Measurements from ENCODE around the gene ZG16.
"Not testable (repeated sequence)": the region's sequence is repeated elsewhere in the genome, so short reads cannot be mapped to it uniquely, and the experiment has no call there.

Gene ZG16

DNA sequence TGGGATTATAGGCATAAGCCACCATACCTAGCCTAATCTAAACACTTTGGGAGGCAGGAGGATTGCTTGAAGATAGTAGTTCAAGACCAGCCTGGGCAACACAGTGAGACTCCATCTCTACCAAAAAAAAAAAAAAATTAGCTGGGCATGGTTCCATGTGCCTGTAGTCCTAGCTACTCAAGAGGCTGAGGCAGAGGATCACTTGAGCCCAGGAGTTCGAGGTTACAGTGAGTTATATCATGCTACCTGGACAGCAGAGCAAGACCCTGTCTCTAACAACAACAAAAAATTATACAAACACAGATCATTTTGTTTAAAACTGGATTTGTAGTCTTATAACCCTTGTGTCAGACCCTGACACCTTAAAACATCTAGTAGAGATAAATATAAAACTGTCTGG lies 24.5 kb upstream of the ZG16 start:
- DNase-seq = no peak

DNA sequence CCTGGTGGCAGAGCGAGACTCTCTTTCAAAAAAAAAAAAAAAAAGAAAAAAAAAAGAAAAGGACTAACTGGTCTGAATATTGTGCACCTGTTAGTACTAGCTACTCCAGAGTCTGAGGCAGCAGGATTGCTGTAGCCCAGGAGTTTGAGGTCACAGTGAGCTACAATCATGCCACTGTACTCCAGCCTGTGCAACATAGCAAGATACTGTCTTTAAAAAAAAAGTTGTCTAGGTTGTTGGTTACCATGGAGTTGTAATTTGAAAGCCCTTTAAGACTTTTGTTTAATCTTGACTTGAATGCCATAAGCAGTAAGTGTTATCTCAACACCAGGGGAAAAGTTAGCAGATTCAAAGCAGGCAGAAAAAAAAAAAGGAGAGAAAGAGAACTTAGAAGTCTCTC lies 21.4 kb upstream of the ZG16 start:
- DNase-seq = no peak

DNA sequence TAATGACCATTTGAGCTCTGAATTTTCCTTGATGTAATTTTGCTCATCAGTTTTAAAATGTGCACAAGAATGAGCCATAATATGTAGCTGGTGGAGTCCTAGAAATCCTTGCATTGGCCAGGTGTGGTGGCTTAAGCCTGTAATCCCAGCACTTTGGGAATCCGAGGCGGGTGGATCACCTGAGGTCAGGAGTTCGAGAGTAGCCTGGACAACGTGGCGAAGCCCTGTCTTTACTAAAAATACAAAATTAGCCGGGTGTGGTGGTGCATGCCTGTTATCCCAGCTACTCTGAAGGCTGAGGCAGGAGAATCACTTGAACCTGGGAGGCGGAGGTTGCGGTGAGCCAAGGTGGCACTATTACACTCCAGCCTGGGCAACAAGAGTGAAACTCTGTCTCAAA lies 21.0 kb upstream of the ZG16 start:
- DNase-seq = not testable (repeated sequence)

DNA sequence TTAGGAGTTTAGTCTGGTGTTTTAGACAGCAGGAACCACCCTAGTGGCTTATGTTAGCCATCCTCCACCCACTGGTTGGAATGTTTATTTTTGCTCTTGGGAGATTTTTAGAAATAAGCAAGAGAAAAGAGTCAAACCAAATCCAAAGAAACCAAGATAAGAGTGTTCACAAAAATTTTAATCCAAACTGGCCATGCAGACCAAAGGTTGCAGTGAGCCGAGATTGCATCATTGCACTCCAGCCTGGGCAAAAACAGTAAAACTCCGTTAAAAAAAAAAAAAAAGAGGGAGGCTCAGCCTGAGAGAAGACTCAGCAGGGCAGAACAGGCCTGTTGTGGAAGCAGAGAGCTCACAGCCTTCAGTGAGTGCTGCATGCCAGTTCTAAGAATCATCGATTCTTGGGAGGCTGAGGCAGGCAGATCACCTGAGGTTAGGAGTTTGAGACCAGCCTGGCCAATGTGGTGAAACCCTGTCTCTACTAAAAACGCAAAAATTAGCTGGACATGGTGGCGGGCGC lies 20.0 kb upstream of the ZG16 start:
- DNase-seq = no peak

DNA sequence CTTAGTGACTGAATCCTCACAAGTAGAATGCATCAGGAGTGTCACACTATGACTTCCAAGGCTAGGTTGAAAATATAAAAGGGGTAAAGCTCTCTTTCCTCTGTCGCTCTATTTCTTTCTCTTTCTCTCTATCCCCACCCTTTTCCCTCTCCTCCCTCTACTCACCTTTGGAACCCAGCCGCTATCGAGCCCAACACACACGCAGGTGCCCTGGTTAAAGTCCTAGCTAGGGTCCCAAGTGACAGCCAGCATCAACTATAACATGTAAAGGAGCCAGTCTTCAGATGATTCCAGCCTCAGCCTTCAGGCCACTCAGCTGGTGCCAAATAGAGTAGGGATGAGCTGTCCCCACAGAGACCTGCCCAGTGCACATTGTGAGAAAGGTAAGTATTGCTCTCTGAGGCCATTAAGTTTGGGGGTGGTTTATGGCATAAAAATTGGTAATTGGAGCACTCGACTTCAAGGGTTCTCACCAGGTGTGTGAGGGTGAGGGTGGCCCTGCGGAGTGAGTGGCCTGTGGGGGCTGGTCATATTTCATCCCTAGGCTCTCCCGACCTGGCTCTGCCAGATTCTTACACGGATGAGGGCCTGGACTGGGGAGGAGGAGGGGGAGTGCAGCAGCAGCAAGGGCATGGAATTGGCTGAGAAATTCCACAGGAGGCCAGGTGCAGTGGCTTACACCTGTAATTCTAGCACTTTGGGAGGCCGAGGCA lies 17.3 kb upstream of the ZG16 start:
- no peak for DNase-seq

DNA sequence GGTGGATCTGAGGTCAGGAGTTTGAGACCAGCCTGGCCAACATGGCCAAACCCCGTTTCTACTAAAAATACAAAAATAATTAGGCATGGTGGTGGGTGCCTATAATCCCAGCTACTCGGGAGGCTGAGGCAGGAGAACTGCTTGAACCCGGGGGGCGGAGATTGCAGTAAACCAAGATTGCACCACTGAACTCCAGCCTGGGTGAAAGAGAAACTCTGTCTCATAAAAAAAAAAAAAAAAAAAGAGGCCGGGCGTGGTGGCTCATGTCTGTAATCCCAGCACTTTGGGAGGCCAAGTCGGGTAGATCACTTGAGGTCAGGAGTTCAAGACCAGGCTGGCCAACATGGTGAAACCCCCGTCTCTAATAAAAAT lies 16.8 kb upstream of the ZG16 start:
- DNase-seq = not testable (repeated sequence)

DNA sequence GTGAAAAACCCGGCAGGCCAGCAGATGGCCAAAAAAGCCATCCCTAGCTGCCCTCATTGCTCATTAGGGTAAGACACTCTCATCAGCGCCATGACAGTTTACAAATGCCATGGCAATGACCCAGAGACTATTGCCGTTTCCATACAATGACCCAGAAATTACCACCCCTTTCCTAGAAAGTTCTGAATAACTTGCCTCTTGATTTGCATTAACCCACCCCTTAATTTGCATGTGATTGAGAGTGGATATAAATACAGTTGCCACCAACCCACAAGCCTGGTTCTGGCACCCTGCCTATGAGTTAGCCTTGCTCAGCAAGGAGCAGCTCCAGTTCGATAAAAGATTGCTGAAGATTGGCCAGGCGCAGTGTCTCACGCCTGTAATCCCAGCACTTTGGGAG lies 16.2 kb upstream of the ZG16 start:
- DNase-seq = no peak

DNA sequence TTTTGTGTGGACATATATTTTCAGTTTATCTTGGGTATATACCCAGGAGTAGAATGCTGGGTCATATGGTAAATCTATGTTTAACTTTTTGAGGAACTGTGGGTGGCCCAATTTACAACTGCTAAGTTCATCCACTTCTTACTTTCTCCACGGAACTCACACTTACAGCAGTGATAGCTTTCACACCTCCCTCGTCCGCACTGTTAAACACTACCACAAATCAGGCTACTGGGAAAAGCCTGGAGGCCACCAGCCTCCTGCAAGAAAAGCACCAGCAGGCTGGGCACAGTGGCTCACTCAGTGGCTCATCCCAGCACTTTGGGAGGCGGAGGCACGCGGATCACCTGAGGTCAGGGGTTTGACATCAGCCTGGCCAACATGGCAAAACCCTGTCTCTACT lies 14.7 kb upstream of the ZG16 start:
- DNase-seq = no peak

DNA sequence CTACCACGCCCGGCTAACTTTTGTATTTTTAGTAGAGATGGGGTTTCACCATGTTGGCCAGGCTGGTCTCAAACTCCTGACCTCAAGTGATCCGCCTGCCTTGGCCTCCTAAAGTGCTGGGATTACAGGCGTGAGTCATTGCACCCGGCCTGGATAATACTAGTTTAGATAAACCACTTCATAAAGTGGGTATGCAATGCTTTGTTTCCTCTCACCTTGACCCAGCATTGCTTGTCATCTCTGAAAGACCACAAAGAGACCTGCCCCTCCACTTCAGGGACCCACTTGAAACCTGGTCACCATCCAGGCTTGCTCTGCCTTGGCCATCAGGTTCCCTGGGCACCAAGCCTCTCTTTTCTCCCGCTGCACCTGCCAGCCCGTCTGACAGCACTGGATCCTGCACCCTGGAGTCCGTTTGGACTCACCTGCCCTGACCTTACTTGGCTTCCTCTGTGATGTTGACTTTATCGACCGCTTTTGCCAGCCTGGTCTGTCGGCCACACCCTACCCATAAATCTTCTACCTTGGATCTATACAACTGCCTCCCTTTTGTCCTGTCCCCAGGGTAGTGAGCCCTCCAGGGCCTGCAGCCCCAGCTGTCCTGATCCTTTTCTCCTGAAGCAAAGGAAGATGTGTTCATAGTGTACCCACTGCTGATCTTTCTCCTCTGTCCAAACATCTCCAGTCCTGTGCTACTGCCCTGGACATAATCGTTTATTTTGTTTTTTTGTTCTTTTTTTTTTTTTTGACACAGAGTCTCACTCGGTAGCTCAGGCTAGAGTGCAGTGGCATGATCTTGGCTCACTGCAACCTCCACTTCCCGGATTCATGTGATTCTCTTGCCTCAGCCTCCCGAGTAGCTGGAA lies 12.7 kb upstream of the ZG16 start:
- DNase-seq = no peak

DNA sequence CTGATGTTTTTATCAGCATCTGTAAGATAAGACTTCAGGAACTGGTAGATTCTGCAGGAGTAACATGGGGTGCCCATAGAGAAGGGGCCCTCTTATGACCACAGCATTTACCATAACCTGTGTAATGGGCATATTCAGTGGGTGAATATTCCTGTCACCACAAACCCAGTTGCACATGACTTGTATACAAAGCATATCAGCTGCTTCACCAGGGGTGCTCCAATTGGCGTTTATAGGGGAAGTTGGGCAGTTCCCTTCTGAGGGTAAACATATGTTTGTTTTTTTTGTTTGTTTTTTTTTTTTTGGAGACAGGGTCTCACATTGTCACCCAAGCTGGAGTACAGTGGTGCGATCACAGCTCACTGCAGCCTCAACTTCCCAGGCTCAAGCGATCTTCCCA lies 11.5 kb upstream of the ZG16 start:
- no peak for DNase-seq

DNA sequence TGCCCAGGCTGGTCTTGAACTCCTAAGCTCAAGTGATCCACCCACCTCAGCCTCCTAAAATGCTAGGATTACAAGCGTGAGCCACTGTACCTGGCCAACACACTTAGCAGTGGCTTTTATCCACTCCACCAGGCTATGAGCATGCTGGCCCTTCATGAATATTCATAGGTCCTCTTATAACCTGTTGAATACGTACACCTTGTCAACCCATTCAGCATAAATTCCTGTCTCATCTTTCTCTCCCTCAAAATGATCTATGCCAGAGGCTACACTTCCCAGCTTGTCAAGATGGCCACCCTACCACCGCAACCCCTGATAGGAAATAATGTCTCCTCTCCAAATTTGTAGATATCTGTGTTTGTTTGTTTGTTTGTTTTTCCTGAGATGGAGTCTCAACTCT lies 11.0 kb upstream of the ZG16 start:
- DNase-seq = no peak

DNA sequence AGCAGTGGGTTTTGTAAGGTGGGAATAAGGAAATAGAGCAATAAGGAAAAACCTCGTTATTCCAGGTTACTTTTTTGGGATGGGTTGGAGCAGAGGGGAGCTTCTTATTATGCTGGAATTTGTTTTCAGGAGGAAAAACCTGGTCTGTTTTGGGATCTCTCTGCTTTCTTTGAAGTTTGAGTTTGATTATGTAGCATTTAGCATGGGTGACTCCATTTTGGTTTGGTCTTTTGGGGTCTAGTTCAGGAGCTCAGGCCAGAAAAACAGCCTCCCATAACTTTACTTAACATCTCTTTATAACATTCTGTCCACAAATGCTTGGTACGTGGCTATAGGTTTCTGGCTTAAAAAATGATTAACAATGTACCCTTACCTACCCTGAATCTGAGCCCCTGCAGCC lies 8.5 kb upstream of the ZG16 start:
- no peak for DNase-seq

DNA sequence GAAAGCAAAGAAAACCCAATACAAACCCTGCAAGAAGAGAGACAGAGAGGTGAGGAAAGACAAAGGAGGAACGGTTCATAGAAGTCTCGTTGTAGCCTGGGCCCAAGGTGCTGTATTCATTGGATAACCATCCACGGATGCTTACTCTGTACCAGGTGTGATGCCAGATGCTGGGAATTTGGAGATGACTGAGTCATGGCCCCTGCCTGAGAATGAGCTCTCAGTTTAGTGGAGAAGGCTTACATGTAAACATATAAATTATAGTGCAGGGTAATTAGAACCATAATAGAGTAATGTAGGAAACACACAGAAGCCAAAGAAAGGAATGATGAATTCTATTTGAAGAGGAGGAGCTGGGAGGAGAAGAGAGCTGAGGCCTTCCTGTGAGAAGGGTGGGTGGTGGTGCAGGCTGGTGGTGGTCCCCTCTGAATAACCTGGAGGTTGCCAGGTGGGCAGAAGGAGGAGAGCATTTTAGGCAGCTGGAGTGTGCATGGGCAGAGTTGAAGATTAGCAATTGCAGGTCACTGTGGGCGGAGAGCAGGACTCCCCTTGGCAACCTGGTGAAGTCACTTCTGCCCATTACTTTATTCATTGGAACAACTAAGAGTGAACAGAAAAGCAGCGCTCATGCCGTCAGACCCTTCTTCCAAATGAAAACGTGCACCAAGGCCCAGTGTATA lies 7.7 kb upstream of the ZG16 start:
- no peak for DNase-seq

DNA sequence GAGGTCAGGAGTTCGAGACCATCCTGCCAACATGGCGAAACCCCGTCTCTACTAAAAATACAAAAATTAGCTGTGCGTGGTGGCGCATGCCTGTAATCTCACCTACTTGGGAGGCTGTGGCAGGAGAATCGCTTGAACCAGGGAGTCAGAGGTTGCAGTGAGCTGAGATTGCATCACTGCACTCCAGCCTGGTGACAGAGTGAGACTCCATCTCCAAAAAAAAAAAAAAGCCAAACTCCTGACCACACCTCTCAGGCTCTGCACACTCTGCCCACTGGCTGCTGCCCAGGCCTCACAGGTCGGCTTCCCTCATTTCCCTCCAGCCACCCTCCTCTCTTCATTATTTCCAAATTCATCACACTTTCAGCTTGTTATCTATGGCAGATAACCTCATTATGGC lies 5.7 kb upstream of the ZG16 start:
- not testable (repeated sequence) for DNase-seq

DNA sequence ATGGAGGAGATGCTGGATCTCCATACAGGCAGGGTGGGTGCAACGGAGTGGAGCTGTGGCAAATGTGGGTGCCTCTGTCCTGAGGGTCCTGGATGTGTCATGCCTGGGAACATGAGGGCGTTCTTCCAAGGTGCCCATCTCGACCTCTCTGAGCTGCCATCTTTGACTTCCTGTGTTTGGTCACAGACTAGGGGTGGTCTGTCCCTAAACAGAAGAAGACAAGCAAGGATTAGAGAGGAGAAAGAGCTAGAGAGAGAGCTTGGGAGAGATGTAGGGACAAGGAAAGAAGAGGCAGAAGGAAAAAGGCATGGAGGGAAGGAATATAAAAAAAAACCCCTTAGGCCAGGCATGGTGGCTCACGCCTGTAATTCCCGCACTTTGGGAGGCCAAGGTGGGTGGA lies 3.3 kb upstream of the ZG16 start:
- DNase-seq = no peak

DNA sequence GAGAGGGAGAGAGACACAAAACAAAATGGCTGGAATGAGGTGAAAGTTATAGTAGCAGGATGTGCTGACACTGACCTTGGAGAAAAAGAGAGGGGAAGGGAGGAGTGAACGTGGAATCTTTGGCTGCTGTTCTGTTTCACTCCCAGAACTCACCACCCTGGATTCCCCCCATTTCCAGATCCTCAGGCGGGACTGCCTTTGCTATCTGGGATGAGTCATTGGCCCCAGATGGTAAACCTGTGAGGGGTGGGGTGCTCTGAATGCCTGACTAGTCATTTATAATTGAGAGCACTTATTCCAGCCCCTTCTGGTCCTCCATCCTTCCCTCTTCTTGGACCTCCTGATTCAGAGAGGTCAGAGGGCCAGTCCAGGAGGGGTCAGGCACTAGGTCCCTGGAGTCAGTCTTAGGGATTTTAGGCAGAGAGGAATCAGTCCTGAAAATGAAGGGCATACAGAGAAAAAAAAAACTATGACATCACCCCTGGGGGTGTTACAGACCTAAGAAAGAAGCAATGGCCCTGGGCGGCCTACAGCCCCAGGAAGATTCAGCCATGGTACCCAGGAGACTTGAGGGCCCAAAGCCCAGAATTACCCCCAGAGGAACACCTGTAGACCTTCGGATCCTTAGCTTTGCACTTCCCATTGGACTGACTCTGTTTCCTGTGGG lies 2.2 kb upstream of the ZG16 start:
- no peak for DNase-seq

DNA sequence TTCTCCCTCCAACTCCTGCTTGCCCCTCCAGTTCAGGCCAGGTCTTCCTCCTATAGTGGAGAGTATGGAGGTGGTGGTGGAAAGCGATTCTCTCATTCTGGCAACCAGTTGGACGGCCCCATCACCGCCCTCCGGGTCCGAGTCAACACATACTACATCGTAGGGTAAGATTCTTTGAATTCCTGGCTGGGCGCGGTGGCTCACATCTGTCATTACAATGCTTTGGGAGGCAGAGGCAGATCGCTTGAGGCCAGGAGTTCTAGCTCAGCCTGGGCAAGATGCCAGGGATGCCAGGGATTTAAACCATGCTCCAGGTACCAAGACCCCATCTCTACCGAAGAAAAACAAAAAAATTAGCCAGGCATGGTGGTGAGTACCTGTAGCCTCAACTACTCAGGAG lies 1.4 kb downstream of the ZG16 start:
- no peak for DNase-seq

DNA sequence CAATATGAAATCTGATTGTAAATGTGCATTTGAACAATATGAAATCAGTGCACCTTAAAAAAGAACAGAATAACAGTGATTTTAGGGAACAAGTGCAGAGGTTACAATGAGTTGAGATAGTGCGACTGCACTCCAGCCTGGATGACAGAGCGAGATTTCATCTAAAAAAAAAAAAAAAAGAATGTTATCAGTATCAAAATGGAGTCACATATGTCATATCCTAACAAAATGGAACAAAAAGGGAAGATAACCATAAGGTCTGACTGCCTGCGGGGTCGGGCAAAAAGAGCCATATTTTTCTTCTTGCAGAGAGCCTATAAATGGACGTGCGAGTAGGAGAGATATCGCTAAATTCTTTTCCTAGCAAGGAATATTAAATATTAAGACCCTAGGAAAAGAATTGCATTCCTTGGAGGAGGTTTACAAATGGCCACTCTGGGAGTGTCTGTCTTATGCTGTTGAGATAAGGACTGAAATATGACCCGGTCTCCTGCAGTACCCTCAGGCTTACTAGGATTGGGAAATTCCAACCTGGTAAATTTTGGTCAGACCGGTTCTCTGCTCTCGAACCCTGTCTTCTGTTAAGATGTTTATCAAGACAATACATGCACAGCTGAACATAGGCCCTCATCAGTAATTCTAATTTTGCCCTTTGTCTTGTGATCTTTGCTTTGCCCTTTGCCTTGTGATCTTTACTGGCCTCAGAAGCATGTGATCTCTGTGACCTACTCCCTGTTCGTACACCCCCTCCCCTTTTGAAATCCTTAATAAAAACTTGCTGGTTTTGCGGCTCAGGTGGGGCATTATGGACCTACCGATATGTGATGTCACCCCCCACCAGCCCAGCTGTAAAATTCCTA lies 5.3 kb downstream of the ZG16 start:
- not testable (repeated sequence) for DNase-seq

DNA sequence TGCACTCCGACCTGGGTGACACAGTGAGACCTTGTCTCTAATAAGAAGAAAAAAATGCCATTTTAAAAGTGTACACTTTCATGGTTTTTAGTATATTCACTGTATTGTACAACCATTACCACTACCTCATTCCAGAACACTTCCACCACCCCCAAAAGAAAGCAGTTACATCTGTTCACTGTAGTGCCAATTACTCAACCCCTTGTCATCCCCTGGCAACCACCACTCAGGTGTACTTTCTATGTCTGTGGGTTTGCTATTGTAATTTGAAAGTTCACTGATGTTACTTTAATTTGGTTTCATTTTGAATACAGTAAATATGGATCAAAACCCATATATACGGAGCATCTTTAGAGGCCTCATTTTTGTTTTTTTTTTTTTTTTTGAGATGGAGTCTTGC lies 6.1 kb downstream of the ZG16 start:
- DNase-seq = no peak

DNA sequence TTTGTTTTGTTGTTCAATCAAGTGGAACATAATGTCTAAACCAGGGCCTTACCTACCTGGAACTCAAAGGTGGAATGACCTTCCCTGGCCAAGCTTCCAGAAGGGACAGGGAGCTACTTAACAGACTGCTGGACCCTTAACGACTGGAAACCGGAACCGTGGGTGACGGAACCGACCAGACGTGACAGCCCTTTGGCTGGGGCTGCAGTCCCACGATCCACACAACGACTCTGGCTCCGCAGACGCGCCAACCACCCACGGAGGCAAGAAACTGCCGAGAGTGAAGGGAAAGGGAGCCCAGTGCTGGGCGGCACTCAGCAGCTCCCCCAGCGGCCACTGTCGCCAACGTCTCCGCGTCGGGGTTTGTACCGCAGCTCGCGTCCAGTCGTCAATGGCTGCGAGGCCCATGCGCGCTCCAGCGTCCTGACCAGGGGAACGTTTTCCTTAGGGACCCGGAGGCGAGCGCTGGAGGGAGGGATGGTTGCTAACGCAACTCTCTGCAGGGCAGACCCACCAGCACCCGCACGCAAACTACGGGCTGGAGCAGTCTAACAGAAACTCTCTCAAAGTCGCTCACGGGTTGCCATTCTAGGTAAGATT lies 6.9 kb downstream of the ZG16 start:
- DNase-seq = peak; percentile 74

DNA sequence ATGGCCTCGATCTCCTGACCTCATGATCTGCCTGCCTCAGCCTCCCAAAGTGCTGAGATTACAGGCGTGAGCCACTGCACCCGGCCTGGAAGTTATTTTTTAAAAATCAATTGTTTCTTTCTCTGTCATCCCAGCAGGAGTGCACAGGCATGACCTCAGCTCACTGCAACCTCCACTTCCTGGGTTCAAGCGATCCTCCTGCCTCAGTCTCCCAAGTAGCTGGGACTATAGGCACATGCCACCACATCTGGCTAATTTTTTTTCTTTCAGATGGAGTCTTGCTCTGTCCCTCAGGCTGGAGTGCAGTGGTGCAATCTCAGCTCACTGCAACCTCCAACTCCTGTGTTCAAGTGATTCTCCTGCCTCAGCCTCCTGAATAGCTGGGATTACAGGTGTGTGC lies 9.1 kb downstream of the ZG16 start:
- DNase-seq = not testable (repeated sequence)

DNA sequence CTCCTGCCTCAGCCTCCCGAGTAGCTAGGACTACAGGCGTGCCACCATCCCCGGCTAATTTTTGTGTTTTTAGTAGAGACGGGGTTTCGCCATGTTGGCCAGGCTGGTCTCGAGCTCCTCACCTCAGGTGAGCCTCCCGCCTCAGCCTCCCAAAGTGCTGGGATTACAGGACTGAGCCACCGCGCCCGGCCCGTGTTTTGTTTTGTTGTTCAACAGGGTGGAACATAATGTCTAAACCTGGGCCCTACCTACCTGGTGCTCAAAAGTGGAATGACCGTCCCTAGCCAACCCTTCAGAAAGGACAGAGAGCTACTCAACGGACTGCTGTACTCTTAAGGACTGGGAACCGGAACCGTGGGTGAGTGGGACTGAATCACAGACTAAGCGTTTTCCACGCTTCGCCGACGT lies 11.7 kb downstream of the ZG16 start:
- DNase-seq = no peak

Data from right hindlimb (tissue), 1 donor.